Measurements from ENCODE around the gene MME.
"Not testable (repeated sequence)": the region's sequence is repeated elsewhere in the genome, so short reads cannot be mapped to it uniquely, and the experiment has no call there.

- TF ChIP-seq YY1 (IDR thresholded peaks at IDR 0.05; ENCODE audit: insufficient read depth, insufficient read length); SUZ12 (IDR thresholded peaks at IDR 0.05; ENCODE audit: extremely low read depth, insufficient read depth, insufficient read length); ZNF274 (IDR thresholded peaks at IDR 0.05; ENCODE audit: low read depth, low read length): not testable (repeated sequence)
Observed at GRCh38 chr3:155124745-155125144, 44.6 kb downstream of the MME start.

Measured in NT2/D1 (cell line).